Activated CD4-positive, alpha-beta T cell treated with anti-CD3 and anti-CD28 coated beads for 24 hours (primary cell): ENCODE results near the gene IRAK1.

ENCODE experiments used
- DNase-seq, 2 donors: peaks; one replicate each; pipeline ENCODE4 v3.0.0-alpha.2; 2020; ENCODE audit warnings: low read depth in 2 of 2

IRAK1 gene

GRCh38 chrX:154019633-154020528, at the start of gene IRAK1:
IRAK1 (minus strand) TSS chrX:154019902; CDS start chrX:154019812, 90 bp downstream.
- peak; percentile 26 to 41 for DNase-seq

GRCh38 chrX:154068560-154068959, 48.9 kb upstream of the IRAK1 start:
- DNase-seq = no peak

GRCh38 chrX:154064637-154065435, 45.1 kb upstream of the IRAK1 start:
- no peak for DNase-seq

GRCh38 chrX:154063234-154063633, 43.5 kb upstream of the IRAK1 start:
- DNase-seq = no peak

- DNase-seq = no peak
Observed at GRCh38 chrX:154061801-154062200, 42.1 kb upstream of the IRAK1 start.

GRCh38 chrX:154059729-154060245, 40.1 kb upstream of the IRAK1 start:
- DNase-seq = no peak

- no peak for DNase-seq
Observed at GRCh38 chrX:154059231-154059630, 39.5 kb upstream of the IRAK1 start.

- no peak for DNase-seq
Observed at GRCh38 chrX:154058214-154058997, 38.7 kb upstream of the IRAK1 start.

GRCh38 chrX:154057791-154058190, 38.1 kb upstream of the IRAK1 start:
- DNase-seq = no peak

GRCh38 chrX:154056770-154057241, 37.1 kb upstream of the IRAK1 start:
- no peak for DNase-seq

GRCh38 chrX:154051201-154051810, 31.6 kb upstream of the IRAK1 start:
- peak; percentile 58 to 68 for DNase-seq

GRCh38 chrX:154050113-154050495, 30.4 kb upstream of the IRAK1 start:
- DNase-seq = no peak

- DNase-seq = no peak
Observed at GRCh38 chrX:154049209-154050112, 29.8 kb upstream of the IRAK1 start.

GRCh38 chrX:154048398-154048797, 28.7 kb upstream of the IRAK1 start:
- no peak for DNase-seq

GRCh38 chrX:154046940-154047610, 27.4 kb upstream of the IRAK1 start:
- DNase-seq = no peak

- no peak for DNase-seq
Observed at GRCh38 chrX:154046031-154046781, 26.5 kb upstream of the IRAK1 start.

- DNase-seq = no peak
Observed at GRCh38 chrX:154044091-154044490, 24.4 kb upstream of the IRAK1 start.

GRCh38 chrX:154043003-154043763, 23.5 kb upstream of the IRAK1 start:
- no peak for DNase-seq
